Measurements from ENCODE around the gene ZNF512B.

ZNF512B gene

GRCh38 chr20:63966172-63966943, 3.4 kb downstream of the ZNF512B start (continued):
- TF ChIP-seq CSDC2 (CRISPR knock-in tag; IDR thresholded peaks at IDR 0.05) (no peak), ZNF70 (CRISPR knock-in tag; IDR thresholded peaks at IDR 0.05) (no peak), GLIS3 (CRISPR knock-in tag; IDR thresholded peaks at IDR 0.05) (no peak), ZNF8 (CRISPR knock-in tag; IDR thresholded peaks at IDR 0.05) (no peak), TCF4 (CRISPR knock-in tag; IDR thresholded peaks at IDR 0.05; ENCODE audit: borderline replicate concordance) (no peak), POU6F1 (CRISPR knock-in tag; IDR thresholded peaks at IDR 0.05; ENCODE audit: borderline replicate concordance, low read depth) (no peak)
- TF ChIP-seq, protein P1, sequence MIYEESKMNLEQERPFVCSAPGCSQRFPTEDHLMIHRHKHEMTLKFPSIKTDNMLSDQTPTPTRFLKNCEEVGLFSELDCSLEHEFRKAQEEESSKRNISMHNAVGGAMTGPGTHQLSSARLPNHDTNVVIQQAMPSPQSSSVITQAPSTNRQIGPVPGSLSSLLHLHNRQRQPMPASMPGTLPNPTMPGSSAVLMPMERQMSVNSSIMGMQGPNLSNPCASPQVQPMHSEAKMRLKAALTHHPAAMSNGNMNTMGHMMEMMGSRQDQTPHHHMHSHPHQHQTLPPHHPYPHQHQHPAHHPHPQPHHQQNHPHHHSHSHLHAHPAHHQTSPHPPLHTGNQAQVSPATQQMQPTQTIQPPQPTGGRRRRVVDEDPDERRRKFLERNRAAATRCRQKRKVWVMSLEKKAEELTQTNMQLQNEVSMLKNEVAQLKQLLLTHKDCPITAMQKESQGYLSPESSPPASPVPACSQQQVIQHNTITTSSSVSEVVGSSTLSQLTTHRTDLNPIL (CRISPR knock-in tag; IDR thresholded peaks at IDR 0.05; ENCODE audit: low read depth) = no peak

DNA sequence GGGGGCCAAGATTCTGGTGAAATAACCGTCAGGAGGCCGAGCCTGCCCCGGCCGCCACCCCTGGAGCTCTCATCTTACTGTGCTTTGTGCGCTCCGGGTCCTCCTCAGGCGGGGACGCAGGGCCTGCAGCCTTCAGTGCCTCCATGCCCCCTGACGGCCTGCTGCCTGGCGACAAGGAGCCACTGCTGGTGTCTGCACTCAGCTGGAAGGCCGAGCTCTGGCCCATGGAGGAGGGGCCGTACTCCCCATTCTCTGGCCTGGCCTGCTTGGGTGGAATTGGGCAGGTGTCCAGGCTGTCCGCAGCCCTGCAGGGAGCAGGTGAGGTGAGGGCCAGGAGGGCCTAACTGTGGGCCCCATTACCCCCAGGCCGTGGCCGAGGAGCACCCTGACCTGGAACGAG, 5.3 kb downstream of the ZNF512B start:
- TF ChIP-seq ISL1 (CRISPR knock-in tag; IDR thresholded peaks at IDR 0.05) = no peak
- TF ChIP-seq, protein P1 (CRISPR knock-in tag; IDR thresholded peaks at IDR 0.05; ENCODE audit: low read depth) = no peak
- no peak for ATAC-seq

DNA sequence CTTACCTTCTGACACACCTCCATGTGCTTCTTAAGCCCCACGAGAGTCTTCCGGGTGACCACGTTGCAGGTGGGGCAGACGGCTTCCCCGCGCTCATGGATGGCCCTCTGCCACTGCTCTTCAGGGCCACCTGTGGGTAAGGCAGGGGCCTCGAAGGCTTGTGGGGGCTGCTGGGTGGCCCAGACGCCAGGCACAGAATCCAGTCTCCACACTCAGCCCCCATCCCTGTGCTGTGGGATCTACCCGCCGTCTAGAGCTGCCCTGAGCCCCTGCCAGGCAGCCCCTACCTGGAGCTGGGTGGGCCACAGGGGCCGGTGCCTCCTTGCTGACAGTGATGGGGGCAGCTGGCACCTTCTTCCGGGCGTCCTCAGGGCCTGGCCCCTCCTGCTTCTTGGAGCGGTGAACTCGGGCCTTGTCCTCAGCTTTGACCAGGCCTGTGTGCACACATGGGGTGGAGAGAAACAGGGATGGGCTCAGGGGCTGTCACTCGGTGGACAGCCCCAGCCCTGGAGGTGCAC, 5.9 kb downstream of the ZNF512B start:
- ATAC-seq = no peak
- no peak for TF ChIP-seq ESRRG (CRISPR knock-in tag; IDR thresholded peaks at IDR 0.05)
- no peak for TF ChIP-seq BACH2 (CRISPR knock-in tag; IDR thresholded peaks at IDR 0.05; ENCODE audit: borderline replicate concordance)
- TF ChIP-seq, protein P2, sequence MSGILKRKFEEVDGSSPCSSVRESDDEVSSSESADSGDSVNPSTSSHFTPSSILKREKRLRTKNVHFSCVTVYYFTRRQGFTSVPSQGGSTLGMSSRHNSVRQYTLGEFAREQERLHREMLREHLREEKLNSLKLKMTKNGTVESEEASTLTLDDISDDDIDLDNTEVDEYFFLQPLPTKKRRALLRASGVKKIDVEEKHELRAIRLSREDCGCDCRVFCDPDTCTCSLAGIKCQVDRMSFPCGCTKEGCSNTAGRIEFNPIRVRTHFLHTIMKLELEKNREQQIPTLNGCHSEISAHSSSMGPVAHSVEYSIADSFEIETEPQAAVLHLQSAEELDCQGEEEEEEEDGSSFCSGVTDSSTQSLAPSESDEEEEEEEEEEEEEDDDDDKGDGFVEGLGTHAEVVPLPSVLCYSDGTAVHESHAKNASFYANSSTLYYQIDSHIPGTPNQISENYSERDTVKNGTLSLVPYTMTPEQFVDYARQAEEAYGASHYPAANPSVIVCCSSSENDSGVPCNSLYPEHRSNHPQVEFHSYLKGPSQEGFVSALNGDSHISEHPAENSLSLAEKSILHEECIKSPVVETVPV (CRISPR knock-in tag; IDR thresholded peaks at IDR 0.05) = no peak
- no peak for TF ChIP-seq ZFP30 (CRISPR knock-in tag; IDR thresholded peaks at IDR 0.05)
- no peak for TF ChIP-seq TOX (CRISPR knock-in tag; IDR thresholded peaks at IDR 0.05; ENCODE audit: borderline replicate concordance)
- TF ChIP-seq, protein P3, sequence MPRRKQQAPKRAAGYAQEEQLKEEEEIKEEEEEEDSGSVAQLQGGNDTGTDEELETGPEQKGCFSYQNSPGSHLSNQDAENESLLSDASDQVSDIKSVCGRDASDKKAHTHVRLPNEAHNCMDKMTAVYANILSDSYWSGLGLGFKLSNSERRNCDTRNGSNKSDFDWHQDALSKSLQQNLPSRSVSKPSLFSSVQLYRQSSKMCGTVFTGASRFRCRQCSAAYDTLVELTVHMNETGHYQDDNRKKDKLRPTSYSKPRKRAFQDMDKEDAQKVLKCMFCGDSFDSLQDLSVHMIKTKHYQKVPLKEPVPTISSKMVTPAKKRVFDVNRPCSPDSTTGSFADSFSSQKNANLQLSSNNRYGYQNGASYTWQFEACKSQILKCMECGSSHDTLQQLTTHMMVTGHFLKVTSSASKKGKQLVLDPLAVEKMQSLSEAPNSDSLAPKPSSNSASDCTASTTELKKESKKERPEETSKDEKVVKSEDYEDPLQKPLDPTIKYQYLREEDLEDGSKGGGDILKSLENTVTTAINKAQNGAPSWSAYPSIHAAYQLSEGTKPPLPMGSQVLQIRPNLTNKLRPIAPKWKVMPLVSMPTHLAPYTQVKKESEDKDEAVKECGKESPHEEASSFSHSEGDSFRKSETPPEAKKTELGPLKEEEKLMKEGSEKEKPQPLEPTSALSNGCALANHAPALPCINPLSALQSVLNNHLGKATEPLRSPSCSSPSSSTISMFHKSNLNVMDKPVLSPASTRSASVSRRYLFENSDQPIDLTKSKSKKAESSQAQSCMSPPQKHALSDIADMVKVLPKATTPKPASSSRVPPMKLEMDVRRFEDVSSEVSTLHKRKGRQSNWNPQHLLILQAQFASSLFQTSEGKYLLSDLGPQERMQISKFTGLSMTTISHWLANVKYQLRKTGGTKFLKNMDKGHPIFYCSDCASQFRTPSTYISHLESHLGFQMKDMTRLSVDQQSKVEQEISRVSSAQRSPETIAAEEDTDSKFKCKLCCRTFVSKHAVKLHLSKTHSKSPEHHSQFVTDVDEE (CRISPR knock-in tag; IDR thresholded peaks at IDR 0.05) = no peak
- no peak for TF ChIP-seq RARB (CRISPR knock-in tag; IDR thresholded peaks at IDR 0.05)
- no peak for TF ChIP-seq ZC3H10 (CRISPR knock-in tag; IDR thresholded peaks at IDR 0.05)
- no peak for TF ChIP-seq SNAI2 (CRISPR knock-in tag; IDR thresholded peaks at IDR 0.05)
- TF ChIP-seq PATZ1 (CRISPR knock-in tag; IDR thresholded peaks at IDR 0.05; ENCODE audit: borderline replicate concordance) = no peak
- no peak for TF ChIP-seq CSDC2 (CRISPR knock-in tag; IDR thresholded peaks at IDR 0.05)
- TF ChIP-seq, protein P1 (CRISPR knock-in tag; IDR thresholded peaks at IDR 0.05; ENCODE audit: low read depth) = no peak
- TF ChIP-seq ISL1 (CRISPR knock-in tag; IDR thresholded peaks at IDR 0.05) = no peak
- no peak for TF ChIP-seq PPARA (CRISPR knock-in tag; IDR thresholded peaks at IDR 0.05; ENCODE audit: borderline replicate concordance)

Data from SK-N-SH treated with all-trans-retinoic acid at 6 μM for 48 hours (cell line).